Thymus (tissue), 11 donors: Measurements from ENCODE around the gene HDAC4. TPM values are rescaled to one million over a fixed set of nuclear protein-coding genes. Genes with fewer than 3 reads are reported as not detected.

Experiments
- DNase-seq, 9 donors: peaks; one replicate each; pipeline ENCODE4 v3.0.0-alpha.2; 2013; ENCODE audit warnings: low spot score in 9 of 9, low read depth in 6 of 9, missing footprints in 1 of 9
- H3K27ac ChIP-seq, 2 donors: one replicate each; pipeline ENCODE4 v1.5.1; 2013; ENCODE audit warnings: control low read depth in 1 of 2, low read depth in 1 of 2, low read length in 1 of 2, mild to moderate bottlenecking in 1 of 2, moderate library complexity in 1 of 2
- H3K27me3 ChIP-seq, 2 donors: one replicate each; pipeline ENCODE4 v1.5.1; 2013; ENCODE audit warnings: low read length in 1 of 2; ENCODE audit not compliant: control insufficient read depth in 2 of 2, insufficient read depth in 1 of 2
- H3K36me3 ChIP-seq, 2 donors: one replicate each; pipeline ENCODE4 v1.5.1; 2013; ENCODE audit warnings: low read length in 1 of 2, mild to moderate bottlenecking in 1 of 2, moderate library complexity in 1 of 2; ENCODE audit not compliant: control insufficient read depth in 2 of 2, insufficient read depth in 2 of 2
- H3K4me1 ChIP-seq, 2 donors: one replicate each; pipeline ENCODE4 v1.5.1; 2013; ENCODE audit warnings: low read length in 2 of 2; ENCODE audit not compliant: control insufficient read depth in 2 of 2, insufficient read depth in 2 of 2
- H3K4me3 ChIP-seq, 2 donors: one replicate each; pipeline ENCODE4 v1.5.1; 2013; ENCODE audit warnings: low read length in 2 of 2, control low read depth in 1 of 2, mild to moderate bottlenecking in 1 of 2
- H3K9me3 ChIP-seq, 2 donors: one replicate each; pipeline ENCODE4 v1.5.1; 2013; ENCODE audit warnings: low read length in 1 of 2, mild to moderate bottlenecking in 1 of 2; ENCODE audit not compliant: control insufficient read depth in 2 of 2, insufficient read depth in 1 of 2
- WGBS: extraction: QIAGEN DNeasy Blood & Tissue Kit; methylation state at CpG from one replicate; pipeline ENCODE4 v1.1.7; 2013; 5-methylcytosine and 5-hydroxymethylcytosine counted together
- polyA plus RNA-seq: library from polyadenylated mRNA; stranded (reverse); fragments of 200-250 nt; gene quantifications from one replicate; pipeline ENCODE4 v1.2.3, GENCODE V29; 2013
- total RNA-seq: library from RNA; stranded (reverse); fragments of 120-200 nt; gene quantifications from one replicate; pipeline ENCODE4 v1.2.4, GENCODE V29; 2013
- donor health status: healthy.

The HDAC4 gene
- total and polyA plus RNA-seq, 2 donors = 7.8 to 17.9 TPM

DNA sequence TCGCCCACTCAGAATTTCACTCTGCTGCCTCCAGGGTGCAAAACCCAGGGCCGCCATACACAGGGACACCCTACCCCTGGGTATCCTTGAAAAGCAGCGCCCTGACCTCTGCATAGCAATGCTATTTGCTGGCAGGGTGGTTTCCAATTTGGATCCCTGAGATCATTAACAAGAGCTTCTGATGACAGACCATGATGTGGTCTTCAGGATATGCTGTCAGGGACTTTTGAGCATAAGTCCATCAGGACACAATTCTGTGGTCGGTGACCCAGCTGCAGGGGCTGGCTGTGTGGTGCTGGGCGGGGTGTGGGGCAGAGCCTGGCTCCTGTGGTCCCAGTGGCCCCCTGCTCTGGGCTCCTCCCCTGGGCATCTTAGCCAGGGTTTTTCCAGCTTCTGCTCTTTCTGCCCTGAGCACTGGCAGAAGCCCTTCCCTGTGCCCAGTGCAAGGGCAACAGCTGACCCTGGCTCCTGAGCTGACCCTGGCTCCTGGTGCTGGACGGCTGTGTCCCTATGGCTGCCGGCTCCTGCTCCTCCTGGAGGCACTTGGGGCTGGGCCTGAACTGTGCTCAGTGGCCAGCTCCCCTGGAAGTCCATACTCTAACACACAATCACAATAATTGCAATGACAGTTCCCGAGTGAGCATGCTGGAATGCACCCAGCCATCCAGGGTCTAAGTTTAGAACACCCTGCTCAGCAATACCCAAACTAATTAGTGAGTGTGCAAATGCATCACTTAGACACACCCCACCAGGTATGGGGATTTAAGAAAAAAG is 271.5 kb downstream of the HDAC4 start:
- H3K27ac ChIP-seq = no peak overlapping the region
- DNase-seq = no peak

DNA sequence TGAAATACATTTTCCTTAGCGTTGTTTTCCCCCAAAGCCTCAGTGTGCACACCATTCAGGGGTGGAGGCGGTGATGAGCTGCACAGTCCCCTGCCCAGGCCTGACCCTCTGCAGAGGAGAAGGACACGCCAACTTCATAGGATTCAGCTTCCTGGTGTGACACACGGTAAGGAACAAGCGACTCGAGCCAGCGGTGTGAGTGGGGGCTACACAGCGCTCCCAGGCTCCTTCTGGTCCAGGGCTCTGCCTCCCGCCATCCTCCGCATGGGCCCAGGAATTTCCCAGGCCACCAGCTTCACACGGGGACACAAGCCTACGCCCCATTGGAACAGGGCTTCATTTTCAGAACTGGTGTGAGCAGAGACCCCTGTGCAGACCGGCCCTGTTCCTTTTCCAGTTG is 272.1 kb downstream of the HDAC4 start:
- Histone ChIP-seq H3K27ac (no peak overlapping the region), H3K4me1 (no peaks in the 10 kb centered on the region), H3K36me3 (peaks cover 85 to 94% of the 10 kb centered on the region in 2 donors), H3K4me3 (no peak overlapping the region), H3K9me3 (peaks cover 0 to 3% of the 10 kb centered on the region in 2 donors), H3K27me3 (no peaks in the 10 kb centered on the region)
- no peak for DNase-seq
- WGBS = 97% methylated on average over 13 of the region's 13 CpGs

More for the DNA sequence above, 271.5 kb downstream of the HDAC4 start:
- peaks cover 88 to 94% of the 10 kb centered on the region in 2 donors for H3K36me3 ChIP-seq
- WGBS = 97% methylated on average over 8 of the region's 8 CpGs
- H3K27me3 ChIP-seq = no peaks in the 10 kb centered on the region
- H3K4me3 ChIP-seq = no peak overlapping the region
- peaks cover 0 to 3% of the 10 kb centered on the region in 2 donors for H3K9me3 ChIP-seq
- no peaks in the 10 kb centered on the region for H3K4me1 ChIP-seq

DNA sequence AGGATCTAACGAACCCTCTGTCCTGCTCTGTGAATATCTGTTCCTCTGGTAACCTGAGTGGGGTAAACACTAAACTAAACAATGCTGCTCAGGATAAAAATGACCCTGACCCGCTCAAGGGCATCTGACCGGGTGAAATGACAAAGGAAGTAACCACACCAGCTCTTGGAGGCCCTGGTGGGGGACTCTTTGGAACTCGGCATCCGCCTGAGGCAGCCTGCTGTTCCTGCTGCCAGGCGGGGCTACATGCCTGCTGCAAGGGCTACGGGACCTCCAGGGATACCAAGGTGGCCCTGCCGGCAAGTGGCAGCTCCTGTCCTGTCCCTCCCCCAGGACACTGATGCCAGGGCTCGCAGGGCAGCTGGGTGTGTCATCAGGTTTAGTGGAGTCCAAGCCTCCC is 273.3 kb downstream of the HDAC4 start:
- H3K27me3 ChIP-seq = no peaks in the 10 kb centered on the region
- H3K36me3 ChIP-seq = peaks cover 80 to 94% of the 10 kb centered on the region in 2 donors
- WGBS = 96% methylated on average over 9 of the region's 9 CpGs
- peaks cover 0 to 3% of the 10 kb centered on the region in 2 donors for H3K9me3 ChIP-seq
- H3K27ac ChIP-seq = no peak overlapping the region
- no peak overlapping the region for H3K4me3 ChIP-seq
- no peaks in the 10 kb centered on the region for H3K4me1 ChIP-seq
- no peak for DNase-seq

DNA sequence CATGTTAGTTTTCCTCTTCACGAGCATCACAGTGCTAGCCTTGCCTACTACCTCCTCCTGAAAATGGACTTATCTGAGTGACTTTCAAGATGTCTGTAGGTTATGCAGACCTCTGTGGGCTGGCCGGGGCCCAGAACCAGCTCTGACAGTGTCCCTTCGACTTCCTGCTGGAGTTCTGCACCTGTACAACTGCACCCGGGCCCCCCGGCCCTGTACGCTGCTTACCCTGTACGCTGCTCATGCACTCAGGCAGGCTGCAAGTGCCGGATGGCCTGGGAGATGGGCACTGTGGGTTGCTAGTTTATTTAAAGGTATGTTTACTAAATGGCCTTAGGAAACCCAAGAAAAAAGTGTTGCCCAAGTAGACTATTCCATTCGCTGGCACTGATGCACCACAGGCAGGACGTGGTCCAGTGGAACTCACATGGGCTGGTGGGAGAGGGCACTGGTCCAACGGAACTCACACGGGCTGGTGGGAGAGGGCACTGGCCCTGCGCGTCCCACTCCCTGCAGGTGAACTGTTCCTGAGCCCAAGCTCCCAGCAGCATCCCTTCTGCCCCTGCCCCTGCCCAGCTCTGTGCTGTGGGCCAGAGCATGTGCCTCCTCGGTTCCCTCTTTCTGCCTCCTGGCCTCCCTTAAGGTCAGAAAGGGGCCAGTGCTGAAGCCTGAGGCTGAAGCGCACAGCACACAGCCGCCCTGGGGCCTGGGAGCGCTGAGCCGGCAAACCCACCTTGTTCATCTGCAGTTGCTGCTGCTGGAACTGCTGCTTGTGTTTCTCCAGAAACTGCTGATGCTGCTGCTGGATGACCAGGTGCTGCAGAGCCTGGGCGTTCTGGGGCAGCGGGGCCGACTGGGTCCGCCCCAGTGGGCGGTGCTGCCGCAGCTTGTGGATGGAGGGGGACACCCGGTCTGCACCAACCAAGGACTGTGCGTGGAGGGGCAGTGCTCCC is 274.8 kb downstream of the HDAC4 start:
- peaks cover 0 to 3% of the 10 kb centered on the region in 2 donors for H3K9me3 ChIP-seq
- H3K36me3 ChIP-seq = peaks cover 70 to 91% of the 10 kb centered on the region in 2 donors
- no peak overlapping the region for H3K4me3 ChIP-seq
- H3K4me1 ChIP-seq = no peaks in the 10 kb centered on the region
- no peaks in the 10 kb centered on the region for H3K27me3 ChIP-seq
- no peak overlapping the region for H3K27ac ChIP-seq
- DNase-seq = no peak
- WGBS = 94% methylated on average over 27 of the region's 27 CpGs

DNA sequence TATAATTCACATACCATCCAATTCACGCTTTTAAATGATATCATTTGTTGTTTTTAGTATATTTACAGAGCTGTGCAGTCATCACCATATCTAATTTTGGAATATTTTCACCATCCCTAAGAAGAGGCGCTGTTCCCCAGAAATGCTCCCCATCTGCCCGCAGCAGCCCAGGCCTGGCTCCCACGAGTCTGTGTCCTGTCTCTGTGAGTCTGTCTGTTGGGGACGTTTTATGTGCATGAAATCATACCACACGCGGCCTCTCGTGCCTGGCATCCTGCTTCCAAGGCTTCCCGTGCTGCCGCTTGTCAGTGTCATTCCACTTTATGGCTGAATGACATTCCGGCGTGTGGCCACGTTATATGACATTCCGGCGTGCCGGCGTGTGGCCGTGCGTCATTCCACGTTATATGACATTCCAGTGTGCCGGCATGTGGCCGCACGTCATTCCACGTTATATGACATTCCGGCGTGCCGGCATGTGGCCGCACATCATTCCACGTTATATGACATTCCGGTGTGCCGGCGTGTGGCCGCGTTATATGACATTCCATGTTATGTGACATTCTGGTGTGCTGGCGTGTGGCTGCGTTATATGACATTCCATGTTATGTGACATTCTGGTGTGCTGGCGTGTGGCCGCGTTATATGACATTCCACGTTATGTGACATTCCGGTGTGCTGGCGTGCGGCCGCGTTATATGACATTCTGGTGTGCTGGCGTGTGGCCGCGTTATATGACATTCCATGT is 276.5 kb downstream of the HDAC4 start:
- Histone ChIP-seq H3K27ac (no peak overlapping the region), H3K9me3 (peaks cover 0 to 3% of the 10 kb centered on the region in 2 donors), H3K4me1 (peaks cover 0 to 5% of the 10 kb centered on the region in 2 donors), H3K4me3 (no peak overlapping the region), H3K36me3 (peaks cover 54 to 75% of the 10 kb centered on the region in 2 donors), H3K27me3 (no peaks in the 10 kb centered on the region)
- 94% methylated on average over 48 of the region's 48 CpGs for WGBS
- no peak for DNase-seq

DNA sequence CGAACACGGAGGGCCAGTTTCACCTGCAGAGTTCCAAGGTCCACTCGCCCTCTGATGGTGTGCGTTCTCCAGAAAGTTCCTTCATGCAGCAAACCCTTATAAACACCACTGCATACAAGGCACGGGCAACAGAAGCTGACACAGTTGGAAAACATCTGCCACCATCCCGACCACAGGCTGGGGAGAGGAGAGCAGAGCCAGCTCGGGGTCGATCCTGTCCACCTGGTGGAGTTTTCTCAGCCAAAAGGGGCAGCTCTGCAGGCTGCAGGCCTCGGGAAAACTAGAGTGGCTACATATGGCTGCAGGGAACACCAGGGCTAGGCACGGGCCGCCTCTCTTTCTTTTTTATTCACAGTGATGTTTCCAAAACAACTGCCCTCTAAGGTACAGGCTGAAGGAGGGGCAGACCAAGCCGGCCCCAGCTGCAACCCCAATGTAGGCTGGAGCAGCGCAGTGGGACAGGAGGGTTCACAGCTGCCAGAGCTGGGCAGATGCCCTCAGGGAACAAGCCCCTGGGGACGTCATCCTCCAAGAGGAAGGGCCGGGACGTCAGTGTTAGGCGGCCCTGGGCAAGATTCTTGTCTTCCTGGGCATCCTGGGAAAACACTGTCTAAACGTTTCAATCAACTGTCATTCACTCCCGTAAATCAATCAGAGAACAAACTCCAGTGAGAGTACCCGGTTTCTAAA is 278.3 kb downstream of the HDAC4 start:
- Histone ChIP-seq H3K27ac (no peak overlapping the region), H3K9me3 (peaks cover 0 to 3% of the 10 kb centered on the region in 2 donors), H3K27me3 (no peaks in the 10 kb centered on the region), H3K4me3 (no peak overlapping the region), H3K4me1 (peaks cover 3 to 17% of the 10 kb centered on the region in 2 donors), H3K36me3 (peaks cover 42 to 70% of the 10 kb centered on the region in 2 donors)
- WGBS = 97% methylated on average over 20 of the region's 20 CpGs
- DNase-seq = no peak

DNA sequence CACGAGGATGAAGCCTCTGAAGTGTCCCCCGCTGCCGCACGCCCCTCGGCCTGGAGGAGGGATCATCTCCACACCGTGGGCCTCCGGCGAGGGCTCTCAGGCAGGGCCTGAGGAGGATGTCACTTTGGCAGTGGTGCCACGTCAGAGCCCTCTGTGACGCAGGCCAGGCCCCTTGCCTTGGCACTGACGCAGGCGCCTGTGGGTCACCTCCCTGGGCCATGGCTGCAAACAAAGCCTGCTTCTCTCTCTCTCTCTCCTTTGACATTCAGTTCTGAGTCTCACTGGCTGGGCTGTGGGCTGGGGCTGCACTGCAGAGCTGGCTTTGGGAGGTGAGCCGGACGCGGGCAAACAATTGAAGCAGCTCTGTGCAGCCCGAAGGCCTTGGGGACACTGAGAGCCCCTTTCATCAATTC is 279.2 kb downstream of the HDAC4 start:
- no peak overlapping the region for H3K27ac ChIP-seq
- peaks cover 3 to 17% of the 10 kb centered on the region in 2 donors for H3K4me1 ChIP-seq
- 96% methylated on average over 16 of the region's 16 CpGs for WGBS

DNA sequence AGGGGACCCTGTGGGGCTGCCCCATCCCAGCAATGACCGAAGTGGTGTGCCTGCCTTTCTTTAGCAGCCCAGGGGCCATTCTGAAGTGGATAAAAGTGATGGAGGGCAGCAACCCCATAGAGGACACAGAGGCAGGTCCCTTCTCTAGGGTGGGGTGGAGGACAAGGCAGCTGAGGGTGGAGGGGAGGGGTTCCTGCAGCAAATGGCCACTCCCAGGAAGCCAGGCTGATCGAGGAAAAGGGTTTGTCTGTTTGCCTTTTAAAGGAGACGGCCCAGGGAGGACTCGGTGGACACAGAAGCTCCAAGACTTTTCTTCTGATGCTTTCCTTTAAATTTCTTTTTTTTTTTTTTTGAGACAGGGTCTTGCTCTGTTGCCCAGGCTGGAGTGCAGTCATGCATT is 280.2 kb downstream of the HDAC4 start:
- H3K9me3 ChIP-seq = peaks cover 3 to 5% of the 10 kb centered on the region in 2 donors
- no peak overlapping the region for H3K4me3 ChIP-seq
- H3K27me3 ChIP-seq = no peaks in the 10 kb centered on the region
- H3K27ac ChIP-seq = no peak overlapping the region
- H3K36me3 ChIP-seq = peaks cover 27 to 62% of the 10 kb centered on the region in 2 donors
- peaks cover 3 to 17% of the 10 kb centered on the region in 2 donors for H3K4me1 ChIP-seq
- no peak for DNase-seq
- WGBS = 71% methylated on average over 4 of the region's 4 CpGs

More for the DNA sequence above, 279.2 kb downstream of the HDAC4 start:
- H3K9me3 ChIP-seq = peaks cover 0 to 3% of the 10 kb centered on the region in 2 donors
- H3K4me3 ChIP-seq = no peak overlapping the region
- H3K36me3 ChIP-seq = peaks cover 37 to 66% of the 10 kb centered on the region in 2 donors
- no peaks in the 10 kb centered on the region for H3K27me3 ChIP-seq
- DNase-seq = no peak
